CD4-positive, alpha-beta T cell treated with Interleukin-12 subunit alpha and Interleukin-12 subunit beta, for 1 hour (primary cell): ENCODE data around the gene TRMU.

Experiments
- DNase-seq: peaks from one replicate; pipeline ENCODE4 v3.0.0-alpha.2; 2020

TRMU gene

DNA sequence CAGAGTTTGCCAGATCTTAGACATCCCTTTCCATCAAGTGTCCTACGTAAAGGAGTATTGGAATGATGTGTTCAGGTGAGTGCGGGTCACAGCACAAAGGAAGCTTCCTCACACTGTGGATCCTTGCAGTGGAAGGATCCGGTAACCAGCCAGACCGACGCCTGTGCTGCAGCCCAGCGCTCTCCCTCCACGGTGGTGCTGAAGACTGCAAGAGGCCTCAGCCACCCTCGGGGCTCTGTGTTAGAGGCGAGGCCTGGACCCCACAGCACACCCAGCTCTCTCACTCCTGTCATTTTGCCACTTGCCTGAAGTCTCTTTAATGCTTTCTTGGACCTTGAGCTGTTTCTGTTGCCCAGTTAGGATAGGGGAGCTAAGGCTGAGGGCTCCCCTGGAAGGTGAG is 2.4 kb downstream of the TRMU start:
- no peak for DNase-seq

DNA sequence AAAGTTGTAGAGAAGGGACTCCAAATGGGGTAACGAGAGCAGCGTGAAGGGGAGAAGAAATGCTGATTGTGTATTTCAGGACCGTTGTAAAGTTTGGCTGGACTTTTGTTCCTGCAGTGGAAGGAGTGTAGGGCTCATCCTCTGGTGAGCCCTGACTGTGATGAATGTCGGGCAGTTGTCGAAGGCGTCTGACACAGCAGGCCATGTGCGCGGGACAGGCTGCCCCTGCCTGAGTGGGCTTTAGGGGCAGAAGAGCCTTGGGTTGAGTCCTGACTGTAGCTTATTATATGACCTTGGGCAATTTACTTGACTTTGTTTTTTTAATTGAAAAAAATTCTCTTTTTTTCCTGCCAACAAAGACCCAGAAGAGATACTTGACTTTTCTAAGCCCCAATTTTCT is 3.1 kb downstream of the TRMU start:
- no peak for DNase-seq

DNA sequence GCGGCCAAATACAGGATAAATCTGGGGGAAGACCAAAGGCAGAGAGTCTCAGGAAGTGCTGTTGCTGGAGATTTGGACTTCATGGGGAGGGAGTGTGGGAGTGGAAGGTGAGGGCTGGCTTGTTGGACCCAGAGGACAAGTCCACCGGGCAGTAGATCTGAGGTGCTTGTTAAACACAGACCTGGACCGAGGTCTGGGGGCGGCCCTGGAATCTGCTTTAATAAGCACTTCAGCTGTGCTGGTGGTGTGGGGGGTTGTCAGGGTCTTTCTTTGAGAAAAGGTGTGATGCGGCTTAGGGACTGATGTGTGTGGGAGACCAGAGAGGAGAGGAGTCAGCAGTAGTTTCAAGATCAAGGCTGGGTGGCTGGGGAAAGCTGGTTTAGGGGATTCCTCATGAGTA is 4.4 kb downstream of the TRMU start:
- DNase-seq, result no peak

DNA sequence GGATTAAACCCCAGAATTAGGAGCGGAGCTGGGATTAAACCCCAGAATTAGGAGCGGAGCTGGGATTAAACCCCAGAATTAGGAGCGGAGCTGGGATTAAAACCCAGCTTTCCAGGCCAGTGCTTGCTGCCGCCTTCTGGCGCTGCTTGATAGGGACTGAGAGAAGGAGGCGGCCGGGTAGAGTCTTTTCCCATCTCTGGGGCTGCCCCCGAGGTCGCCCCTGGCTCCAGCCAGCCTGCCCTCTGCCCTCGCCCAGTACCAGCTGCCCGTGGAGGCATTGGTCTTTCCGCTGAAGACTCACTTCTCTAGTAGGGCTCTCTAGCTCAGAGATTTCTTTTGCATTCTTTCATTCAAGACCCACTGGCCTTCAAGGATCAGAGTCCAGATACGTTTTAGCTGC is 5.2 kb downstream of the TRMU start:
- no peak for DNase-seq

DNA sequence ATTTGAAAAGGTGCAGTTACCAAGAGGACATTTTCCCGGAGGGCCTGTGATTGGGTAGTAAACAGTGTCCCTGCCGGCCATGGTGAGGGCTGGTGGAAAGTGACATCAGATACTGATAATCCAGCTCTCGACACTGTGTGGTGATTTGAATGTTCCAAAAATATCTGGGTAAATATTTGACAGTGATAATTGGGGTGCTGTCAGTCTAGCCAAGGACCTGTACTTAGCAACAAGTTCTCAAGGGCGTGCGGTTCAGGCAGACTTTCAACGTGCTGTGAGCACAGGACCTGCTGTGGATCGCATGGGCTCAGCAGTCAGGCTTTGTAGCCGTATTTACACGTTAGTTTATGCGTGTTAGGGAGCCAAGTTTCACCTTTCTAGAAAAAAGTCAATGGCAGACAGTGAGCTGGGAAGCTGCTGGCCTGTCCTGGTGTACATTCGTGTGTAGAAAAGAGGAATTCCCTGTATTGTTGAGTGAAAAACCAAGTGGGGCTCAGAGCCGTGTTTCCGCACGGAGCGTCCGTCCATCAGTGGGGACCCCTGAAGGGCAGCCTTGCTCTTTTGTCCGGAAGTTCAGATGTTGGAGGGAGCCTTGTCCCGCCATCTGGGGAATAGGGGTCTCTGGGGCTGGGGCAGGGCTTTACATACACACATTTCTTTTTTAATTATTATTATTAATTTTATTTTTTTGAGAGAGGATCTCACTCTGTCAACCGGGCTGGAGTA is 11.3 kb downstream of the TRMU start:
- no peak for DNase-seq

DNA sequence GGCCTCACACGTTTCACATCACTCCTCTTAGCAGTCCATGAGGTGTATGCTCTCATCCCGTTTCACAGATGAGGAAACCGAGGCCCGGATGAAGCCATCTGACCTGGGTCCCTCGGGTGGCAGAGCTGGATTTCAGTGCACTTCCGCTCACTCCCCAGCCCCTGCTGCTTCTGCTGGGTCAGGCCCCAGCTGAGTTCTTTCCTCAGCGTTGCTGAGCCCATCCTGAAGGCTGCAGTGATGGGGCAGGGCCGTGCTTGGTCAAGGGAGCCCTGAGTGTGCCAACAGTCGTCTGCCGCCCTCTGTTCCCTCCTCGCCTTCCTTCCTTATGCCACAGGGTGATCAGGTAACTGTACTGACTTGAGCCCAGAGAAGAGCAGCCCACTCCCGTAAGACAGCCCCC is 12.1 kb downstream of the TRMU start:
- DNase-seq, result no peak

- no peak for DNase-seq
These were observed 12.7 kb downstream of the TRMU start for GRCh38 chr22:46348099-46348695.

DNA sequence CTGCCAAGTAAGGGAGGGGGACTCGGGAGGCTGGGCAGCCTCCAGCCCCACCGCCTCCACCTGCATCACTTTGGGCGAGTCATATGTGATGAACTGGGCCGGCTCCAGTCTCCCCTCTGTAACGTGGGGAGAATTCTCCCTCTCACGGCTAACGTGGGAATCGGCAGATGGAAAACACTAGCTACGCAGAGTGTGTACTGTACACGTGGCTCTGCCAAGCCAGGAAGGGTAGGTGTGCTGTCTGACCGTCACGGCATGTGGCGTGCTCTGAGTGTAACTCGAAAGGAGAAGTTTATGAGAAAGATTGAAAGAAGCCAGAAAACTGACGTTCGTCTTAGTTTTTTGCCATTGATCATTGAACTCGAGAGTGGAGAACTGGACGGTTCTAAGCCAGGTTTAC is 13.7 kb downstream of the TRMU start:
- no peak for DNase-seq

DNA sequence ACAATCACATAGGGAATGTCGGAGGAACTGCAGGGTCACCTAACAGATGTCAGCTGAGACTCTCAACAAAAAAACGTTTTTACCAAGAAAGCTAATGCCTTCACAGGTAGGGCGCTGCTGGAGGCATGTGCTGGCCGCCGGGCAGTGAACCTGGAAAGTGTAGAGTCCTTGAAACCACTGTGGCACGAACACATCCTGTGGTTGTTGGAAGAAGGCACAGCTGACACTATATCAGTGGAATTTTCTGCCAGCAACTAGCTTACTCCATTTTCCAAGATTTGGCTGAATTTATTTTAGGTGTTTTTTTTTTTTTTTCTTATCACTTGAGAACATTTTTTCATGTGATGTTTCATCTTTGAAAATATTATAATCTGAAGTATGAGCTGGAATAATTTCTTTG is 14.2 kb downstream of the TRMU start:
- DNase-seq, result no peak

DNA sequence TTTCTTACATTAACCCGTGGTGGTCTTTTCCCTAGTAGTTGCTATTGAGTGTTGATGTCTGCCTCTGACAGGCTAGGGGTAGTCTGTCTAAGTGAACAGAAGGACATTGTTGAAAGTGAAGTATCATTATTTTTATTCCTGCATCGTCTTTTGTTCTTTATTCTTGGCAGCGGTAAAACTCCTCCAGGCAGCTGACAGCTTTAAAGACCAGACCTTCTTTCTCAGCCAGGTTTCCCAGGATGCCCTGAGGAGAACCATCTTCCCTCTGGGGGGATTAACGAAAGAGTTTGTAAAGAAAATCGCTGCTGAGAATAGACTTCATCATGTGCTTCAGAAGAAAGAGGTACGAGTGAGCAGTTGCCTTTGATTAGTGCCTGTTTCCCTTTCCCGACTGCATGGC is 14.6 kb downstream of the TRMU start:
- no peak for DNase-seq

- DNase-seq, result no peak
These were observed 15.1 kb downstream of the TRMU start for GRCh38 chr22:46350646-46351045.

- DNase-seq, result no peak
These were observed 15.7 kb downstream of the TRMU start for GRCh38 chr22:46351131-46351735.

- no peak for DNase-seq
These were observed 16.3 kb downstream of the TRMU start for GRCh38 chr22:46351767-46352166.

DNA sequence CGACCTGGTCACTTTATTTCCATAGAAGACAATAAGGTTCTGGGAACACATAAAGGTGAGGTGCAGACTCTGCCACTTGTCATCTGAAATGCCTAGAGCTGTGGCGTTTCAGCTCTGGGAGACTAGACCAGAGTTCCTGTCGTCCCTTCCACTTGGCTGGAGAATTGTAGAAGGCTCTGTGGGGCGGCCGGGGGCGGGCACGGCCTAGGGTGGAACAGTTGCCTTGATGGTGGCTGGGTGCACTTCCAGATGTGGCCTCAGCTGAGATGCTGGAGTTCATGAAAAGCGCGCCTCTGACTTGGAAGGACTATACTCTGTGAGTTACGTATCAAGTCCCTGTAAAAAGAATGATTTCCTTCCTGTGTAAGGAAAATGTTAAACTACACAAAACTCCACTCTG is 16.8 kb downstream of the TRMU start:
- no peak for DNase-seq

DNA sequence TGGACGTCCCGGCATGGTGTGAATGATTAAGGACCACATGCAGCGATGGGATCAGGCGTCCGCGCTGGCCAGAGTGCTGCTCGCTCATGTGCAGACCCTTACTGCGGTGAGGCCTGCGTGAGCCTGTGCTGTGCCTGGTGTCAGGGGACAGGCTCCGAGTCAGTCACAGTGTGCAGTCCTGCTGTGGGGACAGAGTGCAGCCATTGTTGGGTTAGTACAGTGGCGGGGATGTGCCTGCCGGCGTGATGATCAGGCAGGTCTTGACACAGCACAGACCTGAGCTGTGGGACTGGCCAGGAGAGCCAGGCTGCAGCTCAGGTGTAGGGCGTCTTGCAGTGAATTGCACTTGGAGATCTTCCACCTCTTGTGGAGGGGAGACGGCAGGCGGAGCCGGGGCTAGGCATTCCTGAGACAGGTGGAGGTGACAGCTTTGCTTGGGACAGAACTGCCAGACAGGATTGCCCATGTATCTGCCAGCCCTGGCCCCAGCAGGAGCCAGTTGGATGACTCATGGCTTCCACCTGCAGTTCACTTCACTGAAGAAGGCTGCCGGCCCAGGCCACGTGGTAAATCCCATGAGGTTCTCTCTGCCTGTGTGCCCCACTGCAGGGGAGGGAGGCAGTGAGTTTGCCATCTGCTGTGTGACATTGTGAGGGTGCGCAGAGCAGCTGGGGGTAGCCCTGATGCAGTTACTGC is 17.3 kb downstream of the TRMU start:
- DNase-seq, result no peak

DNA sequence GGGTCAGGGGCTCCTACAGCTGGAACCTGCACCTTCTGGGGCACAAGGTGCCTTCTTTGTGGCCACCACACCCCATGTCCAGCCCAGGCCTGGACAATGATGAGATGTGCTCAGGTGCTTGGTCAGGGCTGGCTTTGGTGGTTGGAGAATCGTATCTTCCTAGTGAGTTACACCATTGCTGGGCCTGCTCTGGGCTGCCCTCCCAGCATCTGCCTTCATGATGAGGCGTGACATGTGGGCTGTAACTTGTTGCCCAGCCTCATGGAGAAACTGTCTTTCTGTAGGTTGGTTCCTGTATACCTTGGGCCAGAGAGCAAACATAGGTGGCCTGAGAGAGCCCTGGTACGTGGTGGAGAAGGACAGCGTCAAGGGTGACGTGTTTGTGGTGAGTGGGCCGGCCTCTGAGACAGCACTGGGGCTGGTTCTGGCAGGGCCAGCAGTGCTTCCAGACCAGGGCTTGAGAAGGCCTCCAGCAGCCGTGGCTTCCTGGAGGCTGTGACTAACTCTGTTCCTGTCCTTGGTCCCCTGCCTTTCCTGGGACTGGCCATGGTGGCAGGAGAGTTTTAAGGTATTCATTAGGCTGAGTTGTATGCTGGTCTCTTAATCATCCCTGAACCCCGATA is 18.1 kb downstream of the TRMU start:
- DNase-seq, result no peak

DNA sequence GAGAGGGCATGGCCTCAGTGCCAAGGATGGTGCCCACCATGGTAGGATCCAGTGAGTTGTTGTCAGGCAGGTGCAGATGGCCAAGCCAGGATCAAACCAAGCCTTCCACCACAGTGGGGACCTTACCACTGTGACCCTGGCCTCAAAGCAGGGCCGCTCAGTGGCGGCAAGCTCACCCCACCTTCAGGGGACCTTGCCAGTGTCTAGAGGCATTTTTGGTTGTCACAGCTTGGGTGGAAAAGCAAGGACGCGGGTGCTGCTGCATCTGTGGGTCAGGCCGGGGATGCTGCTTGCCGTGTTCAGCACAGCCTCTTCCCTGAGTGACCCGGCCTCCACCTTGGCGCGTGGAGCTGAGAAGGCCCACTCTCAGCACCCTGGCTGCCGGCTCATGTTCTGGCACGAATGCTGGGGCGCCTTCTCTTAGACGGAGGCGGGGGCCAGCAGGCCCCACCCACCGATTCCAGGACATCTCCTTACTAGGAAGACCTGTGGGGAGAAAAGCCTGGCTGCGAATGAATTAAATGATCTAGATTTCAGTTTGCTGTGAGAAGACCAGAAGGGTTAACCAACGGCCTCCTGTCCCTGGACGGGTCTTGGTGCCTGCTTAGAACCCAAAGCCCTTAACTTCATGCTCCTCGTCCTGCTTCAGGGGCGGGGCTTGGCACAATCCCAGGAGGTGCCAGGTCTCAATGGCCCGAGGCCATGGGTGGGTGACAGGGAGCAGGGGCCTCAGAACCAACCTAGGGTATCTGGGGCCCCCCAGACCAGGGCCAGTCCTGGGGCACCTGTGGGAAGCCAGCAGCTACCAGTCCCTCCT is 18.9 kb downstream of the TRMU start:
- DNase-seq, result no peak

GRCh38 chr22:46354993-46355305 is 19.4 kb downstream of the TRMU start:
- DNase-seq, result no peak

- DNase-seq, result peak; percentile 58
These were observed 20.0 kb downstream of the TRMU start for GRCh38 chr22:46355369-46355995.

- no peak for DNase-seq
These were observed 20.5 kb downstream of the TRMU start for GRCh38 chr22:46355996-46356471.

GRCh38 chr22:46356496-46357480 is 21.3 kb downstream of the TRMU start:
- DNase-seq, result no peak
